Parietal lobe (tissue), 1 donor: ENCODE measurements around the gene CDRT15. TPM values are rescaled to one million over a fixed set of nuclear protein-coding genes. Genes with fewer than 3 reads are reported as not detected.

ENCODE experiments used
- total RNA-seq: library from RNA; depleted of rRNA; stranded (reverse); fragments of >200 nt; gene quantifications from one replicate; pipeline ENCODE4 v1.2.3, GENCODE V29; 2014

The CDRT15 gene
- total RNA-seq: not detected

GRCh38 chr17:14236762-14237161 is at the start of gene CDRT15:
TSS of gene CDRT15 (minus strand) at chr17:14236862. CDS start at chr17:14236833, 29 bp downstream.

Other genes starting within 250 kb of the CDRT15 start
- 36.6 TPM for gene COX10, start 167.4 kb downstream of the CDRT15 start, total RNA-seq
- gene HS3ST3B1, start 64.2 kb upstream of the CDRT15 start, total RNA-seq: 0.94 TPM